Transverse colon (tissue), 3 donors: Measurements from ENCODE around the gene GFOD1.

ENCODE experiments used
- CTCF ChIP-seq, 5 experiments: fragments of 200-600 bp in 3 of 5; fragments of 450-650 bp in 2 of 5; sonication (generic) in 3 of 5; IDR thresholded peaks; 1 replicate in 2 of 5; 2 replicates in 3 of 5; pipeline ENCODE4 v1.5.1; 2016 to 2017; ENCODE audit warnings: antibody characterized with exemption in 5 of 5, inconsistent platforms in 3 of 5, mild to moderate bottlenecking in 2 of 5, moderate library complexity in 1 of 5
- EP300 ChIP-seq: sonication (generic); formaldehyde crosslinking; IDR thresholded peaks from one replicate; pipeline ENCODE4 v1.6.1; 2017; ENCODE audit warnings: antibody characterized with exemption, low read depth
- POLR2A ChIP-seq: fragments of 450-650 bp; IDR thresholded peaks from one replicate; pipeline ENCODE4 v1.6.1; 2016; ENCODE audit warnings: antibody characterized with exemption, mild to moderate bottlenecking, moderate library complexity

GRCh38 chr6:13406781-13407180, 80.6 kb downstream of the GFOD1 start:
- TF ChIP-seq CTCF (IDR thresholded peaks at IDR 0.05) (no peak), EP300 (no peak), POLR2A (no peak)
